ENCODE data around the gene XPNPEP1. TPM values are rescaled to one million over a fixed set of nuclear protein-coding genes. Genes with fewer than 3 reads are reported as not detected.

Gene XPNPEP1
- total RNA-seq (10 to 100 TPM; 42.2 to 42.3 TPM), polyA plus RNA-seq (10 to 100 TPM; 16.6 to 19.9 (median 18.7) TPM), total RNA-seq (46.9 to 99.4 (median 71.3) reads per million in 6 experiments)

DNA sequence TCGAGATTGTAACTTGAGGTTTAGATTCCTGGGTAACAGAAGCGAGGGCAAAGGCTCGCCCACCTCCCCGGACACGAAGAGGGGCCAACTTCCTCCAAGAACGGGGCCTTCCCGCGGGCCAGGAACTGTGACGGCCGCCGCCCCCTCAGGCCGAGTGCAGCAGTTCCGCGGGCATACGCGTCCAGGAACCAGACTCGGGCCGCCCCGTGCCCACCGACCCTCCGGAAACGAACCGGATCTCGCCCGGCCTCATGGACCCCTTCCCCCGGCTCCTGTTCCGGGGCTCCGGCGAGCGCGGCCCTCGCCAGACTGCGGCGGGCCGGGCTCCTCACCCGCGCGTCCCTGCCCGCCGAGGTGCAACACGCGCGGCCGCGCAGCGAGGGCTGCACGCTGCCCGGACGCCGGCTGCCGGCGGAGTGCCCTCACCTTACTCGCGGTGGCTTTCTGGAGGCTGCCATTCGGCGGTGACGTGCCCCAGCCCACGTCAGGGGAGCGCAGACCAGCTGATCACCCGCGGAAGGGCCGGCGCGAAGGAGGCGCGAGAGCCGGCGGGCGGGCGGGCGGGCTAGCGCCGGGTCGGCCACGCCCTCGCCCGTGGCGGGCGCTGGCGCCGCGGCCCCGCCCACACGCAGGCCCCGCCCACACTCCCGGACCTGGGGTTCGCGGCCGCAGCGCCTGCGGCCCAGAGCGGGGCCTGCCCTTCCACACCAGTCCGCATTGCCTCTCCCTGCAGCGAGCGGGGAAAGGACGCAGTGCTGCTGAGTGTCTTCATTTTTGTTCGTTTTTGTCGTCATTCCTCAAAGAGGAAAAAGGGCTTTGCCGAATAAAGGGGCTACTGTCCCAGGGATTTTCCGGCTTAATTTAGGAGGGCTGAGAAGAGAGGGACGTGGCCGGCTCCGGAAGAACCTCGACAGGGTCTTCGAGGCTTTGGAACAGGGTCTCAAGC is at the start of gene XPNPEP1:
Gene XPNPEP1 (minus strand): TSS at position 536 of the 946 bp plus-strand sequence. CDS start 78 bp downstream, at position 458.
- POLR2A ChIA-PET, result interaction anchor here (0.7 to 3.1 kb wide), 7 partner anchors 10 to 287 kb away, joined by 3 to 16 read pairs (median 4); no protein-coding TSS in a partner anchor
- Mint-ChIP-seq H3K9me3 (no peaks in the 10 kb centered on the region), H3K4me1 (peaks cover 29 to 57% (median 54%) of the 10 kb centered on the region in 4 donors), H3K27me3 (no peaks in the 10 kb centered on the region), H3K27ac (peak within 1 kb of the TSS; percentile 86 to 96 (median 93)), H3K4me3 (peak within 1 kb of the TSS; percentile 71 to 93 (median 90)), H3K36me3 (no peaks in the 10 kb centered on the region)
- ATAC-seq (peak; percentile 87 to 92), DNase-seq (peak; percentile 66 to 85 (median 70))

DNA sequence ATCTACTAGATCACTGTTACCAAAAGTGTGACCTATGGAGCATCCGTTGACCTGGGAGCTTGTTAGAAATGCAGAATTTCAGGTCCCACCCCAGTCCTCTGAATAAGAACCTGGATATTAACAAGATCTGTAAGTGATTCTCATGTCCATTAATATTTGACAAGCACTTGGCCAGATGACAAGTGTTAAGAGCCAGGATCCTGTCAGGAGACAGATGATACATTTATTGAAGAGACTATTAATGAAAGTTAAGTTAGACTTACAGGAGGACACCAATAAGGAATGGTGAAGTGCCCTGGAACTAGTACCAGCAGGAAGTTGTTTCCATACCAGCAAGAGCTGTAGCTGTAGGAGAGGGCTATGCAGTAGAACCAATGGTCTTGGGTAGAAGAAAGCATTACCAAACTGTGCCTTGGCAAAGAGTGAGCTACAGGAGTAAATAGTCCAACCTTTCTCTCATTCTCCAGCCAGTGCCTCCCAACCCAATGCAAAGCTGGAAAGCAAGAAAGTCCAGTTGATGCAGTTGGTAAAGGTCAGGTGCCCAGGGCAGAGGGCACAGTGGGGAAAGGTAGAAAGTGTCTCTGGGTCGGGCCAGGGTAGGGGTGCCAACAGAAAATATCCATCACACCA is 49.2 kb upstream of the XPNPEP1 start:
- H3K4me1 Mint-ChIP-seq, result peaks cover 2 to 10% (median 5%) of the 10 kb centered on the region in 4 donors
- no peak for ATAC-seq
- H3K36me3 Mint-ChIP-seq, result no peaks in the 10 kb centered on the region
- H3K27ac Mint-ChIP-seq, result no peak overlapping the region
- no peaks in the 10 kb centered on the region for H3K9me3 Mint-ChIP-seq
- H3K4me3 Mint-ChIP-seq, result no peak overlapping the region
- H3K27me3 Mint-ChIP-seq, result peaks cover 0 to 2% (median 0%) of the 10 kb centered on the region in 5 donors
- no peak for DNase-seq
- POLR2A ChIA-PET, result interaction anchor here (0.5 kb wide), 1 partner anchor 128 kb away, joined by 5 read pairs; no protein-coding TSS in a partner anchor

DNA sequence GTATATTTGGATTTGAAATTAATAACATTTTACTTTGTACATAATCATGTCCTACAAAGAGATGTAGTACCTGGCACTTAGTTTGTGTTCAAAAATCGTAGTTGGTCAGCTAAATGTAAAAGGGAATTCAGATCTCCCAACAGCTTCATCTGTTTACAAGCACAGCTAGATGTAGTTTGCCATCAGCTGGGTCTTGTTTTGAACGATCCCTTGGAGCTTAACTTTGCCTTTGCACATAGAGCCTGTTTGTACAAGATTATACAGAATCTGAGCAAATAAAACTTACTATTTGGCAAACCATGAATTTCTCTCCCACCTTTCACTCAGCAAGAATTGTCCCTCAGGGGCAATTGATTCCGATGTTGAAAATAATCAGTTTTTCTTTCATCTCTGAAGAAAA is 48.3 kb upstream of the XPNPEP1 start:
- Mint-ChIP-seq H3K27ac (peak overlapping the region in 1 of 10 donors; percentile 72), H3K27me3 (peaks cover 0 to 2% (median 0%) of the 10 kb centered on the region in 5 donors), H3K4me3 (no peak overlapping the region), H3K9me3 (no peaks in the 10 kb centered on the region), H3K36me3 (no peaks in the 10 kb centered on the region), H3K4me1 (peaks cover 2 to 3% (median 2%) of the 10 kb centered on the region in 4 donors)
- POLR2A ChIA-PET, result interaction anchor here (0.6 kb wide), 1 partner anchor 30 kb away, joined by 5 read pairs; no protein-coding TSS in a partner anchor
- ATAC-seq (no peak), DNase-seq (no peak)

DNA sequence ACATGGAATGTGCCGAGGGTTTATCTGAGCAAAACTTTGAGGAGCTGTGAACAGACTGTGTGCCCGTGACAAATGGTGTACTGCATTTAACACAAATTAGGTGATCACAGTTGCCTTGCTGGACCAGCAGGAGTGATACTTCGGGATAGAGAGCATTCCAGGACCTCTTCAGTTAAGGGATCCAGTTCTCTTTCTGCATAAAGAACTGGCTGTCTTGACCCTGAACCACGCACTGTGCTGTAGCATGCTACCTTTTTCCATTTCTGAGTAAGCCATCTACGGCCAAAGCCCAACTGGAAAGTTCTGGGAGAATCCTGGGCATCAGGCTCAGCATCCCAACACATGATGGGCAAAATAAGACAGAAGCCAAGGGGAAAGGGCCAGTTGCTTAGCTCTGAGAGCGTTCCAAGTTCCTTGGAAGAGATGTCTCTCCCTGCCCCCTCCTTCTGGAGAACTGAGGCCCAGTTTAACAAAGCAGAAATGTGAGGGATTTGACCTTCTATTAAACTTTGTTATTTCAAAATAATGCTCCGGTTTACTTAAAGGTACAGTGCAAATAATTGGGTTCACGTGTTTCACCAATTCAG is 46.5 kb upstream of the XPNPEP1 start:
- Mint-ChIP-seq H3K36me3 (no peaks in the 10 kb centered on the region), H3K4me3 (no peak overlapping the region), H3K27ac (no peak overlapping the region), H3K4me1 (no peaks in the 10 kb centered on the region), H3K9me3 (no peaks in the 10 kb centered on the region), H3K27me3 (peaks cover 0 to 2% (median 0%) of the 10 kb centered on the region in 5 donors)
- POLR2A ChIA-PET, result no interaction called here
- no peak for ATAC-seq
- no peak for DNase-seq

DNA sequence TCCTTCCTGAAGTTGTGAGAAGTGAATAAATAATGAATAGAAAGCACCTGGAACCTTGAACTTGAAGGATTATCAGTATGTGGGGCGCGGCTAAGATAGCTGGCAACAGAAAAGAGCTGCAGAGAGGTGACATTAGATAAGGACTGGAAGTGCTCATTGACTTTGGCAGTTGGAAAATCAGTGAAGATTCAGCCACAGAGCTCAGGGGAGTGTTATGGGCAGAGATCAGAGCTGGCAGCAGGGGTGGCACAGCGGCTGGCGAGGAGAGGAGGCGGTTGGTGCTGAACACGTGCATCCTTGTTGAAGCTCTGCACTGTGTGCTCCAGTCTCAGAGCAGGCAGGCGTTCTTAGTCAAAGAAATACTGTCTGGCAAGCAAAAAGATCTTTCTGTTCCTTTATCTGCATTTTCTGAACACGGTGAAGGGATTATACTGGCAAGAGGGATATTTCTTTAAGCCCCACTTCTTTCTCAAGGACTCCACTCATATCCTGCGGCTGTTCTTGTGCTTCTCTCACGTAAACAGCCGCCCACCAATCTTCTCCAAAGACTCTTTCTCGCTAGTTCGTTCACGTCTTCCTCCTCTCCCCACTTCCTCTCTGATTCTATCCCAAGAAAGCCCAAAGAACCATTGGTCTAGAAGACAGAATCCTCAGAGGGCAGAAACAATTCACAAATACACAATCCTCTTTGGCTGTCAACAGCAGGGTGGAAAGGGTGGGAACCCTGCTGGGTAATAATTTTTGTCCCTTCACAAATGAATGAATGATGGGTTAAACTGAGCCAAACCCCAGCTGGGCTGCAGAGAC is 45.8 kb upstream of the XPNPEP1 start:
- Mint-ChIP-seq H3K27me3 (peaks cover 0 to 2% (median 0%) of the 10 kb centered on the region in 5 donors), H3K9me3 (no peaks in the 10 kb centered on the region), H3K4me3 (no peak overlapping the region), H3K36me3 (no peaks in the 10 kb centered on the region), H3K27ac (peak overlapping the region in 1 of 10 donors; percentile 31), H3K4me1 (no peaks in the 10 kb centered on the region)
- DNase-seq (peak in 1 of 10 donors; percentile 2), ATAC-seq (no peak)
- POLR2A ChIA-PET, result interaction anchor here (0.8 kb wide), 1 partner anchor 36 kb away, joined by 3 read pairs; no protein-coding TSS in a partner anchor

DNA sequence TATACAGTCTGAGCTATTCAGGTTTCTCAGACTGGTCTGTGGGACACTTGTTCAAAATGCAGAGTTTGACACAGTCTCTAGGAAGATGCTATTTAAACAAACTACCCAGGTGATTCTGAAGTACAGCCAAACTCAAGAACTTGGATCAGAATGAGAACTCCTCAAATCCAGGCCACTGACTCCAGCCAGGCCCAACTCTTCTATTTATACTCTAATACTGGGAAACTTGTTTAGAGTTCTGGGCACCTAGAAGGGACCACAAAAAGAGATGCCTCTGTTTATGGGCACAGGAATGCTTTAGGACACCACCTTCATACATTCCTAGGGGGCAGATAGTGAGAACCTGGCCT is 44.4 kb upstream of the XPNPEP1 start:
- Mint-ChIP-seq H3K9me3 (no peaks in the 10 kb centered on the region), H3K27ac (no peak overlapping the region), H3K4me1 (no peaks in the 10 kb centered on the region), H3K27me3 (peaks cover 0 to 2% (median 0%) of the 10 kb centered on the region in 5 donors), H3K4me3 (no peak overlapping the region), H3K36me3 (no peaks in the 10 kb centered on the region)
- POLR2A ChIA-PET, result no interaction called here
- ATAC-seq (no peak), DNase-seq (no peak)

DNA sequence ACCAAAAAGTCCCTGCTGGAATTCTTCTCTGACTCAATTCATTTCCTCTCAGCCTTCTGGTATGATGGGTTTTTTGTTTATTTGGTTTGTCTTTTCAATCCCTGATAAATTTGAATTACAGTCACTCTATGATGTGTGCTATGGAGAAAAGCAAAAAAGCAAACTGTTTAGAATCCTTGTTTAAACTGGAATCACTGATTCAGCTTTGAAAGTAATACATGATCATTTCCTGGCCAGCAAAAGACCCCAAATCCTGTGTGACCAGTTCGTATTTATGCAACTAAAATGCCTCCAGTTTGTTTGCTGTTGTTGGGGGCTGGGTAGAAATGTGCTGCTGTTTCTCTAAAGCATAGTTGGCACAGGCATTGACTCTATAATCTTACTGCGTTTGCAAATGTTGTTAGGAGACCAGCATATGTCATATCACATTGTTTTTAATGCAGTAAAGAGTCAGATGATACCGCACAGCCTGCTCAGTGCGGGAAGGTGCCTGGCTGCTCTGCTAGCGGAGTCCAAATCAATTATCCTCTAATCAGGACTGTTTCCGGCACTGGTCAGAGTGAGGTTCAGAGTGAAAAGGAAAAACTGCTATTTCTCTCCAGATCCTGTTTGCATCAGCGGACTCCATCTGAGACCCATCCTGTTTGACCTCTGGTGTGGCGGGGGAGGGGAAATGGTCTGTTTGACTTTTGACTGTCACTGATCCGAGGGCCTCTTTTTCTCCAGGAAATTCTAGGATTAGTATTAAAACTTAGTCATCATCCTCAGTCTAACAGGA is 43.8 kb upstream of the XPNPEP1 start:
- Mint-ChIP-seq H3K4me3 (no peak overlapping the region), H3K9me3 (no peaks in the 10 kb centered on the region), H3K36me3 (no peaks in the 10 kb centered on the region), H3K4me1 (no peaks in the 10 kb centered on the region), H3K27ac (no peak overlapping the region), H3K27me3 (peaks cover 0 to 2% (median 0%) of the 10 kb centered on the region in 5 donors)
- ATAC-seq, result no peak
- DNase-seq, result no peak
- POLR2A ChIA-PET, result interaction anchor here (0.7 kb wide), 1 partner anchor 24 kb away, joined by 3 read pairs; no protein-coding TSS in a partner anchor

DNA sequence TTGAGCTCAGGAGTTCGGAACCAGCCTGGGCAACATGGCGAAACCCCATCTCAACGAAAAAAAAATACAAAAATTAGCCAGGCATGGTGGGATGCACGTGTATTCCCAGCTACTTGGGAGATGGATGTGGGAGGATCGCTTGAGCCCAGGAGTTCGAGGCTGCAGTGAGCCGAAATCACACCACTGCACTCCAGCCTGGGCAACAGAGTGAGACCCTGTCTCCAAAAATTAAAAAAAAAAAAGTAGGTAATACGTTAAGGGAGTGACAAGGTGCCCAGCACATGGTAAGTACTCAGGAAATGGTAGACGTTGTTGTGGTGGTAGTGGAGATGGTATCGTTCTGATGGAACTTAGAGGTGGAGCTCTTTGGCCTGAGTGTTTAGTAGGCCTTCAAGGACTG is 41.0 kb upstream of the XPNPEP1 start:
- Mint-ChIP-seq H3K27me3 (peaks cover 0 to 2% (median 0%) of the 10 kb centered on the region in 5 donors), H3K9me3 (no peaks in the 10 kb centered on the region), H3K36me3 (no peaks in the 10 kb centered on the region), H3K4me1 (no peaks in the 10 kb centered on the region), H3K27ac (no peak overlapping the region), H3K4me3 (no peak overlapping the region)
- no peak for DNase-seq
- ATAC-seq, result no peak
- POLR2A ChIA-PET, result interaction anchor here (0.6 to 0.7 kb wide), 3 partner anchors 12 to 63 kb away, joined by 3 to 7 read pairs (median 3); no protein-coding TSS in a partner anchor

DNA sequence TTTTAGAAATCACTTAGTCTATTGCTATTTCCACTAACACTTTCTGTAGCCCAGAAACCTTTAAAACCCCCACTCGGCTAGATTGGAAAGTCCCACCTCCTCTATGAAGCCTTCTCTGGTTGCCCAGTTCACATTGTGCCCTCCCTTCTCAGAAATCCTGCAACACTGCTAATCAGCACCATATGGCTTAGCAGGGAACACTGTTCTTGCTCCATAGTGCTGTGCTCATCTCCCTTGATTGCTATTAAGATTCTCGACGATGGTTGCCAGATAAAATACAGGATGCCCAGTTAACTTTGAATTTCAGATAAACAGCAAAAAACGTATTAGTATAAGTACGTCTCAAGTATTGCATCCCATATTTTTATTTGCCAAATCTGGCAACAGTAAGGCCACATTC is 40.1 kb upstream of the XPNPEP1 start:
- H3K27ac Mint-ChIP-seq, result no peak overlapping the region
- no peaks in the 10 kb centered on the region for H3K27me3 Mint-ChIP-seq
- no peaks in the 10 kb centered on the region for H3K36me3 Mint-ChIP-seq
- no peaks in the 10 kb centered on the region for H3K4me1 Mint-ChIP-seq
- no peaks in the 10 kb centered on the region for H3K9me3 Mint-ChIP-seq
- H3K4me3 Mint-ChIP-seq, result no peak overlapping the region
- POLR2A ChIA-PET, result no interaction called here
- no peak for ATAC-seq
- no peak for DNase-seq

DNA sequence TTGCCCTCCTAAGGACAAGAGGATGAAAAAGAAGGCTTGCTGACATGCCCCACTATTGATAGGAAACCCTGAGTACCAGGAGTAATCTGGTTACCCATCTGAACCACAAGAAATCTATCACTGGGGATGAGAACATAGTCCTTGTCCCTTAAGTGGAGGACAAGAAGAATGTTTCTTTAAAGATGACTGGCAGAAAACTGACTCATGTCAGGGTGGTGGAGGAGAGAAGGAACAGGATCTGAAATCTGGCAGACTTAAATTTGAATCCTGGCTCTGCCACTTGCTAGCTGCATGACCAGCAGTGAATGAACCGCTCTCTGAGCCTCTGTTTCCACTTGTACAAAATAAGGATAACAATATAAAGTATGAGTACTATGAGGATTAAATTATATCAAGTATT is 38.9 kb upstream of the XPNPEP1 start:
- ATAC-seq, result no peak
- POLR2A ChIA-PET, result interaction anchor here (1.0 kb wide), 1 partner anchor 52 kb away, joined by 4 read pairs; no protein-coding TSS in a partner anchor
- no peak for DNase-seq
- Mint-ChIP-seq H3K27me3 (no peaks in the 10 kb centered on the region), H3K4me3 (no peak overlapping the region), H3K9me3 (no peaks in the 10 kb centered on the region), H3K36me3 (no peaks in the 10 kb centered on the region), H3K27ac (no peak overlapping the region), H3K4me1 (no peaks in the 10 kb centered on the region)

DNA sequence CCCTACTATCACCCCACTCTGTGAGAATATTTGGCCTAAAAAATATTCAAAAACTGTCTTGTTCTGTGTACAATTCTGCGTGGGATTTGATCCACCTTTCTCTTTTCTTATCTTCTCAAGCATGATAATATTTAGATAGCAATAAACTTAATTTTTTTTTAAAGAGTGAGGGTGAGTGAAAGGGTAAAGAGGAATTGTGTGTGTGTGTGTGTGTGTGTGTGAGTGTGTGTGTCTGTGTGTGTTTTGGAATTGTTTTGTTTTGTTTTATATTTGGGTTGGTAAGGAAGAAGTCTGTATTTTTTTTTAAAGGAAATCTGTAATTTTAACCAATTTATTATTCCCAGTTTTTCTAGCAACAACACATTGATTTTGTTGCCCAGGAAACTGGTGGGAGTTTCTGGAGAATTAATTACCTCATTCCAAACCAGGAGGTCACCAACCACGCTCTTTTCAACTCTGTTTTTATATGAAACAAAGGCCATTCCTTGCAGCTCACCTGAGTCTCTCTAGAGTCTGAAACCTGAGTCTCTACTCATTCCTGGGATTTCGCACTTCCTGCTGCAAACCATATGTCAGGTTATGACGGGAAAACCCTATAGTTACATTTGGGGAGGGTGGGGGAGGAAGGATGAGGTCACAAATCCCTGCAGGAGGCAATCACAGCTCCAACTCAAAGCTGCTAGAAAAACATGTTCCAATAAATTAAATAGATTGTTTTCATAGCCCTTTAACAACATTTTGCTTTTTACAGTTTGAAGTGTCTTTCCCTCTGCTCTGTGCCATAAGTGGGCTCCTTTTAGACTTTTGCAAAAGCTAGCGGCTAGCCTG is 38.1 kb upstream of the XPNPEP1 start:
- ATAC-seq (no peak), DNase-seq (no peak)
- H3K9me3 Mint-ChIP-seq, result peaks cover 0 to 2% (median 0%) of the 10 kb centered on the region in 9 donors
- H3K4me1 Mint-ChIP-seq, result peaks cover 0 to 2% (median under 1%) of the 10 kb centered on the region in 4 donors
- H3K27ac Mint-ChIP-seq, result peak overlapping the region in 1 of 10 donors; percentile 15
- POLR2A ChIA-PET, result no interaction called here
- no peak overlapping the region for H3K4me3 Mint-ChIP-seq
- H3K36me3 Mint-ChIP-seq, result no peaks in the 10 kb centered on the region
- H3K27me3 Mint-ChIP-seq, result no peaks in the 10 kb centered on the region

Measured in naive thymus-derived CD8-positive, alpha-beta T cell (primary cell).